Fibroblast of skin of left quadriceps (primary cell): ENCODE measurements around the gene IRS1.

ENCODE experiments used
- DNase-seq, 2 experiments: peaks; one replicate each; pipeline ENCODE4 v3.0.0-alpha.2; 2013; ENCODE audit warnings: low read depth in 2 of 2

Gene IRS1

GRCh38 chr2:226692521-226693126 is 107.0 kb downstream of the IRS1 start:
- no peak for DNase-seq

DNA sequence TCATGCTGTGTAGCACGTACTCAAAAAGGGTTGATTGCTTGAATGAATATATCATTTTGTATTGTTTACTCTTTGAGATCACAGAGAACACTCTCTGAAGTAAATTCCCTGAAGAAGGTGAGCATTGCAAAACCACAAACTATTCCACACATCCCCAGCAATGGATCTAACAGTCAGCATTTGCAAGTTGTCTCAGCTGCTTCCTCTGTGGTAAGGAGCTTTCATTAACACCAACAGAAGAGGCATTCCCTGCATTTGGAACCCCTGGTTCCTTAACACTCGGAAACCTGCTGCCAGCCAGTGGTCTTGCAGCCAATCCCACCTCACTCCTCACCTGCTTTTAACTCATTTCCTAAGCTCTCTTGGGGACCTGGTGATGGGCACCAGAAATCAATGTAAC is 108.4 kb downstream of the IRS1 start:
- DNase-seq: no peak

DNA sequence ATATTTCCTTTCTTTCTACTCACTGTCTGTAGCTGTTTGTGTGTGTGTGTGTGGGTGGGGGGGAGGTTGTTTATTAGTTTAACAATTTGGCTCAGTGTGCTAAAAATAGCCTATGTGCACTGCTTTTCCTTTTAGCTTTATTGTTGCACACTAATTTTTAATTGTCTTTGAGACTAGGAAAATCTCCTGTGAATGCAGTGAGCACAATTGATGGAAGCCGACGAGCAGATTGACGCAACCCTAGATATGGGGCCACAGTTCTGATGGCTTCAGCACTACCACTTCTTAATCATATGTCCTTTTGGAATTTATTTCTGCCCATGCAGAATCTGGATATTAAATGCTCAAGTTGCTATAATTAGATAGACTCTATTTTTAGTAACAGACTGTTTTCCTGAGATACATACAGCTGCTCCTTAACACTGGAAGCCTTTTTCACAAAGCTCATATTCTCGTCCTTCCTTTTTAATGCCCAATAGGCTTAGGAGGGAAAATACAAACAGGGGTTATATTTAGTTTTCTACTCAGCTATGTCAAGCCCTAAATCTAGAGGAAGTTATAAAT is 109.1 kb downstream of the IRS1 start:
- no peak for DNase-seq

DNA sequence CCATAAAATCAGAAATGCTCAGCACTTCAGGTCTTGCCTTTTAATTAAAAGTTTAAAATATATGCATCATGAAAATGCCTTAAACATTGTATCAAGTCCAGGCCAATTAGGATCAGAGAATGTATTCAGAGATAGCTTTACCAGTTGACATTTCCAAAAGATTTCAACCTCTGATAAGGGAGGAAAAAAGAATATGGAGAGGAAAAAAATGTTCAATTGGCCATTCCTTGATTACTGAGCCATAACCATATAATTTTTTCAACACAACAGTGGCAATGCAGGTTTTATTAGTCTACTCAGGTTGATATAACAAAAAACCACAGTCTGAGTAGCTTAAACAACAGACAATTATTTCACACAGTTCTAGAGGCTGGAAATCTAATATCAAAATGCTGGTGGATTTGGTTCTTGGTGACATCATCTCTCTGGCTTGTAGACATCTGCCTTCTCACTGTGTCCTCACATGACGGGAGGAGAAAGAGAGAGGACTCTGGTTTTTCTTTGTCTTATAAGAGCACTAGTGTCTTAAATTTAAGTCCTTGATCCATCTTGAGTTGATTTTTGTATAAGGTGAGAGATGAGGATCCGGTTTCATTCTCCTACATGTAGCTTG is 111.9 kb downstream of the IRS1 start:
- no peak for DNase-seq

DNA sequence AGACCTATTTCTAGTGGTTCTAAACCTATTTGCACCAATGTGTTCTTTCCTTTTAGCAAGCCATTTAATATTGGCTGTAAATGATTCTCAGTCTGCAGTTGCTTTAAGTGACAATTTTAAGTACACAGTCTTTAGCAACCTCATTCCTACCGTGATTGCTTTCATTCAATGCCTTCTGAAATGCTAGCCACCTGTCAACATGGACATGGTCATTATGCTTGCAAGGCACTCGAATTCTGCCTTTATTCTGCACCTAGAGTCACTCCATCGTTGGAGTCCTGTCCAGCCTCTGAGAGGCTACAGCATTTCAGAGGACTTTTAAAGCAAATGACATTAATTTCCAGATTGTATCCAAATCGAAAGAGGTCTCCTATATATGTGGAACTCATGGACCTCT is 115.1 kb downstream of the IRS1 start:
- DNase-seq: no peak

GRCh38 chr2:226683944-226684562 is 115.6 kb downstream of the IRS1 start:
- no peak for DNase-seq

- DNase-seq: no peak
These were observed 116.4 kb downstream of the IRS1 start for GRCh38 chr2:226683196-226683595.
